IMR-90 (cell line): ENCODE data around the gene IQSEC1. TPM values are rescaled to one million over a fixed set of nuclear protein-coding genes. Genes with fewer than 3 reads are reported as not detected.

ENCODE experiments used
- ATAC-seq: fragments of 200-7000 bp; cut with Tn5 transposase; 2 replicates; pipeline ENCODE4 v1.9.1; 2020; ENCODE audit warnings: low read depth, mild to moderate bottlenecking, moderate library complexity
- BruUV-seq: library from RNA; stranded (reverse); fragments of 400-500 nt; replicated peaks from 2 replicates; lab custom pipeline; 2021; lab: Mats Ljungman, UMichigan
- CTCF ChIA-PET: fragments of 300-600 bp; formaldehyde crosslinking; extraction: SDS; loops from one replicate; lab custom pipeline; 2021; ENCODE audit warnings: antibody characterized with exemption; lab: Yijun Ruan, JAX
- POLR2A ChIA-PET: fragments of 300-600 bp; sonication (Branson Sonifier 250); formaldehyde crosslinking; loops from one replicate; lab custom pipeline; 2022; ENCODE audit warnings: antibody characterized with exemption; ENCODE audit not compliant: unreplicated experiment; lab: Charles Lee
- DNase-seq: peaks from one replicate; pipeline ENCODE4 v3.0.0; 2013
- H2AFZ ChIP-seq: replicated peaks from 2 replicates; pipeline ENCODE3; 2013; ENCODE audit warnings: low read length, mild to moderate bottlenecking; ENCODE audit not compliant: poor library complexity
- H2AK5ac ChIP-seq: 2 replicates; pipeline ENCODE4 v1.6.1; 2013; ENCODE audit warnings: low read depth, low read length, inconsistent platforms
- H2AK9ac ChIP-seq: replicated peaks from 2 replicates; pipeline ENCODE3; 2013; ENCODE audit warnings: mild to moderate bottlenecking, low read depth, low read length, moderate library complexity; ENCODE audit not compliant: poor library complexity
- H2BK120ac ChIP-seq: 2 replicates; pipeline ENCODE4 v1.6.1; 2013; ENCODE audit warnings: low read depth, low read length, inconsistent platforms
- H2BK15ac ChIP-seq: 3 replicates; pipeline ENCODE4 v1.6.1; 2013; ENCODE audit warnings: low read depth, low read length, inconsistent platforms
- H2BK20ac ChIP-seq: 2 replicates; pipeline ENCODE4 v1.6.1; 2013; ENCODE audit warnings: low read depth, mild to moderate bottlenecking, inconsistent platforms, low read length, moderate library complexity
- H2BK5ac ChIP-seq: 2 replicates; pipeline ENCODE4 v1.6.1; 2013; ENCODE audit warnings: mild to moderate bottlenecking, low read depth, low read length, inconsistent platforms; ENCODE audit not compliant: poor library complexity, severe bottlenecking
- H3K14ac ChIP-seq: replicated peaks from 2 replicates; pipeline ENCODE4 v1.6.1; 2013; ENCODE audit warnings: low read depth, low read length, inconsistent platforms
- H3K18ac ChIP-seq: 2 replicates; pipeline ENCODE4 v1.6.1; 2013; ENCODE audit warnings: low read depth, low read length, control low read depth
- H3K23ac ChIP-seq: 2 replicates; pipeline ENCODE4 v1.6.1; 2013; ENCODE audit warnings: low read depth, low read length, inconsistent platforms
- H3K27ac ChIP-seq: 2 replicates; pipeline ENCODE4 v1.5.1; 2013; ENCODE audit warnings: mild to moderate bottlenecking, control low read depth, low read length; ENCODE audit not compliant: insufficient read depth
- H3K27me3 ChIP-seq: 2 replicates; pipeline ENCODE4 v1.6.1; 2013; ENCODE audit warnings: low read length; ENCODE audit not compliant: control insufficient read depth, insufficient read depth
- H3K36me3 ChIP-seq: 2 replicates; pipeline ENCODE4 v1.6.1; 2013; ENCODE audit warnings: low read length, mixed read lengths; ENCODE audit not compliant: control insufficient read depth, insufficient read depth
- H3K4ac ChIP-seq: 2 replicates; pipeline ENCODE4 v1.6.1; 2013; ENCODE audit warnings: low read depth, low read length, inconsistent platforms
- H3K4me1 ChIP-seq: 2 replicates; pipeline ENCODE4 v1.6.1; 2013; ENCODE audit warnings: low read length, mixed read lengths; ENCODE audit not compliant: control insufficient read depth, insufficient read depth
- H3K4me2 ChIP-seq: 2 replicates; pipeline ENCODE4 v1.6.1; 2013; ENCODE audit warnings: low read depth, mild to moderate bottlenecking, control low read depth, low read length, moderate library complexity
- H3K4me3 ChIP-seq: 2 replicates; pipeline ENCODE4 v1.5.1; 2013; ENCODE audit warnings: low read depth, mild to moderate bottlenecking, control low read depth, low read length, moderate library complexity; ENCODE audit not compliant: insufficient read depth
- H3K56ac ChIP-seq: 2 replicates; pipeline ENCODE4 v1.6.1; 2013; ENCODE audit warnings: low read length, inconsistent platforms; ENCODE audit not compliant: insufficient read depth; ENCODE audit errors: extremely low read depth
- H3K79me1 ChIP-seq, 2 experiments: 2 replicates each; pipeline ENCODE4 v1.6.1; 2013; ENCODE audit warnings: low read length in 2 of 2, inconsistent platforms in 1 of 2, low read depth in 1 of 2
- H3K9ac ChIP-seq: 2 replicates; pipeline ENCODE4 v1.6.1; 2013; ENCODE audit warnings: low read depth, low read length, control low read depth
- H3K9me1 ChIP-seq: 2 replicates; pipeline ENCODE4 v1.6.1; 2013; ENCODE audit warnings: low read length, inconsistent platforms; ENCODE audit not compliant: insufficient read depth
- H3K9me3 ChIP-seq: 2 replicates; pipeline ENCODE4 v1.6.1; 2013; ENCODE audit warnings: low read length; ENCODE audit not compliant: control insufficient read depth, insufficient read depth
- H4K20me1 ChIP-seq: 2 replicates; pipeline ENCODE4 v1.6.1; 2013; ENCODE audit warnings: low read length, inconsistent platforms; ENCODE audit not compliant: insufficient read depth
- H4K5ac ChIP-seq: 2 replicates; pipeline ENCODE4 v1.6.1; 2013; ENCODE audit warnings: mild to moderate bottlenecking, low read depth, low read length, control low read depth
- H4K8ac ChIP-seq, 2 experiments: 2 replicates each; pipeline ENCODE4 v1.6.1; 2013; ENCODE audit warnings: low read depth in 2 of 2, low read length in 2 of 2, control low read depth in 1 of 2, inconsistent platforms in 1 of 2
- H4K91ac ChIP-seq: 2 replicates; pipeline ENCODE4 v1.6.1; 2013; ENCODE audit warnings: low read depth, low read length, inconsistent platforms; ENCODE audit not compliant: insufficient read depth
- BHLHE40 ChIP-seq: fragments of 150-350 bp; IDR thresholded peaks from 2 replicates; pipeline ENCODE4 v1.6.1; 2016; ENCODE audit warnings: mild to moderate bottlenecking, low read depth, low read length
- CEBPB ChIP-seq: IDR thresholded peaks from 2 replicates; pipeline ENCODE4 v1.6.1; 2012; ENCODE audit warnings: low read depth, low read length, improper control_type of control experiment
- CHD1 ChIP-seq: IDR thresholded peaks from 2 replicates; pipeline ENCODE4 v1.6.1; 2012; ENCODE audit warnings: low read depth, low read length, improper control_type of control experiment
- FOS ChIP-seq: fragments of 150-350 bp; IDR thresholded peaks from 2 replicates; pipeline ENCODE4 v1.6.1; 2016; ENCODE audit warnings: low read depth, low read length
- MAFK ChIP-seq: IDR thresholded peaks from 2 replicates; pipeline ENCODE4 v1.6.1; 2012; ENCODE audit warnings: low read depth, low read length, improper control_type of control experiment
- MAZ ChIP-seq: IDR thresholded peaks from 2 replicates; pipeline ENCODE4 v1.6.1; 2012; ENCODE audit warnings: low read depth, mild to moderate bottlenecking, low read length, improper control_type of control experiment, moderate library complexity, borderline replicate concordance
- MXI1 ChIP-seq: IDR thresholded peaks from 2 replicates; pipeline ENCODE4 v1.6.1; 2012; ENCODE audit warnings: low read depth, mild to moderate bottlenecking, low read length, moderate library complexity, borderline replicate concordance
- NFE2L2 ChIP-seq: fragments of 150-350 bp; IDR thresholded peaks from 2 replicates; pipeline ENCODE4 v1.6.1; 2016; ENCODE audit warnings: low read depth, mild to moderate bottlenecking, low read length
- POLR2A ChIP-seq: IDR thresholded peaks from 2 replicates; pipeline ENCODE4 v1.6.1; 2012; ENCODE audit warnings: mild to moderate bottlenecking, low read depth, low read length
- RAD21 ChIP-seq: IDR thresholded peaks from 2 replicates; pipeline ENCODE4 v1.6.1; 2012; ENCODE audit warnings: low read length, improper control_type of control experiment
- RCOR1 ChIP-seq: IDR thresholded peaks from 2 replicates; pipeline ENCODE4 v1.6.1; 2012; ENCODE audit warnings: mild to moderate bottlenecking, low read length, improper control_type of control experiment; ENCODE audit not compliant: insufficient replicate concordance
- SMC3 ChIP-seq: fragments of 150-350 bp; IDR thresholded peaks from 2 replicates; pipeline ENCODE4 v1.6.1; 2016; ENCODE audit warnings: low read depth, mild to moderate bottlenecking, antibody characterized with exemption, low read length, moderate library complexity
- WGBS, 2 experiments: methylation state at CpG; one replicate each; pipeline versions ENCODE4 v1.1.5 to v1.1.7; 2013; ENCODE audit warnings: missing lambda C conversion rate in 2 of 2; ENCODE audit not compliant: insufficient read length in 1 of 2; ENCODE audit errors: extremely low coverage in 2 of 2; 5-methylcytosine and 5-hydroxymethylcytosine counted together
- dilution Hi-C: fragments of 300-500 bp; cut with HindIII; formaldehyde crosslinking; loops from one replicate; pipeline ENCODE4 v1.14.3; 2018; ENCODE audit warnings: low sequenced_read_pairs; ENCODE audit not compliant: unreplicated experiment
- in situ Hi-C: fragments of 300-500 bp; cut with MboI; formaldehyde crosslinking; loops from 3 replicates; pipeline ENCODE4 v1.14.3; 2019; ENCODE audit warnings: low sequenced_read_pairs, inconsistent platforms, mixed read lengths
- intact Hi-C: fragments of 100-400 bp; cut with micrococcal nuclease; formaldehyde crosslinking; loops from 2 replicates; pipeline ENCODE4 v1.10.0; 2022
- polyA plus RNA-seq, 3 experiments: library from polyadenylated mRNA; depleted of rRNA; stranded (reverse); fragments of >200 nt; gene quantifications; 2 replicates each; pipeline ENCODE4 v1.2.3, GENCODE V29; 2012; ENCODE audit warnings: low replicate concordance in 1 of 3
- total RNA-seq: library from RNA; depleted of rRNA; stranded (reverse); fragments of >200 nt; gene quantifications from 2 replicates; pipeline ENCODE4 v1.2.3, GENCODE V29; 2012
- TF ChIP-seq, protein P1 (sequence below): fragments of 150-350 bp; IDR thresholded peaks from 2 replicates; pipeline ENCODE4 v1.6.1; 2016; ENCODE audit warnings: low read depth, mild to moderate bottlenecking, low read length, moderate library complexity, borderline replicate concordance
- TF ChIP-seq, protein P2 (sequence below): fragments of 150-350 bp; IDR thresholded peaks from 2 replicates; pipeline ENCODE4 v1.6.1; 2017; ENCODE audit warnings: mild to moderate bottlenecking, antibody characterized with exemption, low read length, low read depth
- TF ChIP-seq, protein P3 (sequence below): conservative IDR thresholded peaks from 2 replicates; pipeline ENCODE4 v1.5.1; 2012; ENCODE audit warnings: mild to moderate bottlenecking, low read depth, low read length, improper control_type of control experiment

The IQSEC1 gene
- total and polyA plus RNA-seq, 2 of the 4 experiments (the other 2 are of a cell fraction) = 5.9 to 11.9 TPM

DNA sequence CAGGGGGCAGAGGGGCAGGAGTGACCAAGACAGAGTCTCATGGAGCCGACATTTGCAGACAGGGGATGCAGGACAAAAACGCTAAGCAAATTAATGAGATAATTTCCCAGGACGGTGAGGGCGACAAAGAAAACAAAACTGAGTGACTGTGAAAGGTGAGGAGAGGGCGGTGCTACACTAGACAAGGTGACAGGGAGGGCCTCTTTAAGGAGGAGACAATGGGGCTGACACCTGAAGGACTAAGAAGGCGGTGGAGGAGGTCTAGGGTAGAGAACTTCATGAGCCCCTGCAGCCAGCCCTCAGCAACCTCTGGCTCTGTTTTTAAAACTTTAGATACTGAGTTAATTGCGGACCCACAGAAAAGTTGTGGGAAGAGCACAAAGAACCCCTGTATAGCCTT, 41.6 kb downstream of the IQSEC1 start:
- no peaks in the 10 kb centered on the region for H4K20me1 ChIP-seq
- no peak overlapping the region for H3K4me3 ChIP-seq
- H2BK120ac ChIP-seq = no peak overlapping the region
- intact Hi-C loops (no loop called here), in situ Hi-C loops (no loop called here), dilution Hi-C loops (no loop called here)
- 55% methylated on average over 5 of the region's 7 CpGs; no CpG with 5 or more reads in 1 of the 2 experiments for WGBS, 2 experiments
- TF ChIP-seq MAFK (no peak), RAD21 (no peak), SMC3 (no peak), RCOR1 (no peak), FOS (no peak), CEBPB (no peak), BHLHE40 (no peak), POLR2A (no peak), NFE2L2 (no peak), MAZ (no peak), CHD1 (no peak), MXI1 (no peak)
- TF ChIP-seq, protein P1, sequence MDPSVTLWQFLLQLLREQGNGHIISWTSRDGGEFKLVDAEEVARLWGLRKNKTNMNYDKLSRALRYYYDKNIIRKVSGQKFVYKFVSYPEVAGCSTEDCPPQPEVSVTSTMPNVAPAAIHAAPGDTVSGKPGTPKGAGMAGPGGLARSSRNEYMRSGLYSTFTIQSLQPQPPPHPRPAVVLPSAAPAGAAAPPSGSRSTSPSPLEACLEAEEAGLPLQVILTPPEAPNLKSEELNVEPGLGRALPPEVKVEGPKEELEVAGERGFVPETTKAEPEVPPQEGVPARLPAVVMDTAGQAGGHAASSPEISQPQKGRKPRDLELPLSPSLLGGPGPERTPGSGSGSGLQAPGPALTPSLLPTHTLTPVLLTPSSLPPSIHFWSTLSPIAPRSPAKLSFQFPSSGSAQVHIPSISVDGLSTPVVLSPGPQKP = no peak
- TF ChIP-seq, protein P2, sequence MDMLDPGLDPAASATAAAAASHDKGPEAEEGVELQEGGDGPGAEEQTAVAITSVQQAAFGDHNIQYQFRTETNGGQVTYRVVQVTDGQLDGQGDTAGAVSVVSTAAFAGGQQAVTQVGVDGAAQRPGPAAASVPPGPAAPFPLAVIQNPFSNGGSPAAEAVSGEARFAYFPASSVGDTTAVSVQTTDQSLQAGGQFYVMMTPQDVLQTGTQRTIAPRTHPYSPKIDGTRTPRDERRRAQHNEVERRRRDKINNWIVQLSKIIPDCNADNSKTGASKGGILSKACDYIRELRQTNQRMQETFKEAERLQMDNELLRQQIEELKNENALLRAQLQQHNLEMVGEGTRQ = no peak
- TF ChIP-seq, protein P3, sequence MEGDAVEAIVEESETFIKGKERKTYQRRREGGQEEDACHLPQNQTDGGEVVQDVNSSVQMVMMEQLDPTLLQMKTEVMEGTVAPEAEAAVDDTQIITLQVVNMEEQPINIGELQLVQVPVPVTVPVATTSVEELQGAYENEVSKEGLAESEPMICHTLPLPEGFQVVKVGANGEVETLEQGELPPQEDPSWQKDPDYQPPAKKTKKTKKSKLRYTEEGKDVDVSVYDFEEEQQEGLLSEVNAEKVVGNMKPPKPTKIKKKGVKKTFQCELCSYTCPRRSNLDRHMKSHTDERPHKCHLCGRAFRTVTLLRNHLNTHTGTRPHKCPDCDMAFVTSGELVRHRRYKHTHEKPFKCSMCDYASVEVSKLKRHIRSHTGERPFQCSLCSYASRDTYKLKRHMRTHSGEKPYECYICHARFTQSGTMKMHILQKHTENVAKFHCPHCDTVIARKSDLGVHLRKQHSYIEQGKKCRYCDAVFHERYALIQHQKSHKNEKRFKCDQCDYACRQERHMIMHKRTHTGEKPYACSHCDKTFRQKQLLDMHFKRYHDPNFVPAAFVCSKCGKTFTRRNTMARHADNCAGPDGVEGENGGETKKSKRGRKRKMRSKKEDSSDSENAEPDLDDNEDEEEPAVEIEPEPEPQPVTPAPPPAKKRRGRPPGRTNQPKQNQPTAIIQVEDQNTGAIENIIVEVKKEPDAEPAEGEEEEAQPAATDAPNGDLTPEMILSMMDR = no peak
- no peaks in the 10 kb centered on the region for H3K9me3 ChIP-seq
- DNase-seq = no peak
- no peak overlapping the region for H2AFZ ChIP-seq
- H3K18ac ChIP-seq = no peak overlapping the region
- no peak overlapping the region for H3K27ac ChIP-seq
- no peak overlapping the region for H2BK15ac ChIP-seq
- H3K56ac ChIP-seq = no peak overlapping the region
- peaks cover 45% of the 10 kb centered on the region for H3K27me3 ChIP-seq
- H3K79me1 ChIP-seq = no peaks in the 10 kb centered on the region
- no peak overlapping the region for H2BK5ac ChIP-seq
- CTCF ChIA-PET = no interaction called here
- H4K8ac ChIP-seq = no peak overlapping the region
- no peak overlapping the region for H3K9ac ChIP-seq
- H3K4ac ChIP-seq = no peak overlapping the region
- H3K23ac ChIP-seq = no peak overlapping the region
- H3K14ac ChIP-seq = no peak overlapping the region
- BruUV-seq = no TSS peak
- H3K9me1 ChIP-seq = no peaks in the 10 kb centered on the region
- no peak overlapping the region for H4K5ac ChIP-seq
- ATAC-seq = no peak
- no peak overlapping the region for H2BK20ac ChIP-seq
- no peaks in the 10 kb centered on the region for H3K36me3 ChIP-seq
- no peaks in the 10 kb centered on the region for H3K4me1 ChIP-seq
- POLR2A ChIA-PET = no interaction called here
- no peak overlapping the region for H2AK9ac ChIP-seq
- no peak overlapping the region for H3K4me2 ChIP-seq
- no peak overlapping the region for H4K91ac ChIP-seq
- no peak overlapping the region for H2AK5ac ChIP-seq
